Measurements from ENCODE around the gene TPBGL.

GRCh38 chr11:75223954-75224643 is 16.5 kb upstream of the TPBGL start:
- no peak for TF ChIP-seq CTCF (IDR thresholded peaks at IDR 0.05)
- TF ChIP-seq EP300 (IDR thresholded peaks at IDR 0.05), result no peak
- TF ChIP-seq POLR2A (IDR thresholded peaks at IDR 0.05), result no peak

All from suprapubic skin (tissue), 3 donors.